Measurements from ENCODE around the gene SELENON. TPM values are rescaled to one million over a fixed set of nuclear protein-coding genes. Genes with fewer than 3 reads are reported as not detected.

Gene SELENON
- total RNA-seq, 1 donor from 2014 or later = 87.1 TPM

GRCh38 chr1:25763493-25763892 is 36.5 kb upstream of the SELENON start:
- H3K27ac Mint-ChIP-seq = peak overlapping the region; percentile 5
- no peaks in the 10 kb centered on the region for H3K9me3 Mint-ChIP-seq (ENCODE audit: low read depth)
- no peak for TF ChIP-seq CTCF (IDR thresholded peaks at IDR 0.05; ENCODE audit: unreplicated experiment)
- H3K36me3 Mint-ChIP-seq (ENCODE audit: insufficient read depth) = no peaks in the 10 kb centered on the region
- peaks cover 22% of the 10 kb centered on the region for H3K27me3 Mint-ChIP-seq
- DNase-seq (ENCODE audit: low spot score, unreplicated experiment) = no peak
- no peaks in the 10 kb centered on the region for H3K4me1 Mint-ChIP-seq (ENCODE audit: low read depth)
- H3K4me3 Mint-ChIP-seq (ENCODE audit: low read depth) = no peak overlapping the region

DNA sequence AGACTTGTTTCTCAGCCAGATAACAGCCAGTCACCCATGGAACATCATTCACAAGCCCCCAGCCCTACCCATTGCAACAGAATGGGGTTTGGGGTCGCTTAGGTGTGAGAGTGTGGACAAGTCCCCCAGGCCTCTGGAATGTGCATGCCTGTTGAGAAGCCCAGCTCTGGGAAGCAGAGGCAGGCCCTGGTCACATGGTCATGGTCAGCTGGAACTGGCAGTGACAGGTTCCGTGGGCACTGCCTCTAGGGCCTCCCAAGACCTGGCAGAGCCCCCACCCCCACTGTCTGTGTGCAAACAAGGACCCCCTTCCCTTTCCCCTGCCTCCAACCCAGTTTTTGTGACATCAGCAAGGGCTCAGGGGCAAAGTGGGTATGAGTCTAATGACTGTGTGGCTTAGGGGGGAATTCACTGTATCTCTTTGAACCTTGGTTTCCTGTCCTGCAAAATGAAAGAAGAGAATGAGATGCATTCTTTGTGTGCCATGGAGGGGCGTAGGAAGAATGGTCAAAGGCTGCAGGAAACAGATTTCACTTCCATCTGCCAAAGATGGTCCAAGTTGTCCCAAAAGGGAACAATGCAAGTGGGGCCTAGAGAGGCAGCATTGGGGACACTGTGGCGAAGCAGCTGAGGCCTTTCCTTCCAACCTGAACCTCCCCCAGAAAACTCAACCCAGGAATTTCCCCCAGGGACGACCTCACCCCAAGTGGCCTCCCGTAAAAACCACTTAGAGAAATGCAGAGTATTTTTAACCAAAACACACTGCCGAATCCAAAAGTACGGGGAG is 34.7 kb upstream of the SELENON start:
- Mint-ChIP-seq H3K27me3 (peaks cover 6% of the 10 kb centered on the region), H3K36me3 (ENCODE audit: insufficient read depth) (no peaks in the 10 kb centered on the region), H3K27ac (no peak overlapping the region), H3K4me1 (ENCODE audit: low read depth) (peaks cover 4% of the 10 kb centered on the region), H3K4me3 (ENCODE audit: low read depth) (no peak overlapping the region), H3K9me3 (ENCODE audit: low read depth) (no peaks in the 10 kb centered on the region)
- no peak for TF ChIP-seq CTCF (IDR thresholded peaks at IDR 0.05; ENCODE audit: unreplicated experiment)
- DNase-seq (ENCODE audit: low spot score, unreplicated experiment) = no peak

DNA sequence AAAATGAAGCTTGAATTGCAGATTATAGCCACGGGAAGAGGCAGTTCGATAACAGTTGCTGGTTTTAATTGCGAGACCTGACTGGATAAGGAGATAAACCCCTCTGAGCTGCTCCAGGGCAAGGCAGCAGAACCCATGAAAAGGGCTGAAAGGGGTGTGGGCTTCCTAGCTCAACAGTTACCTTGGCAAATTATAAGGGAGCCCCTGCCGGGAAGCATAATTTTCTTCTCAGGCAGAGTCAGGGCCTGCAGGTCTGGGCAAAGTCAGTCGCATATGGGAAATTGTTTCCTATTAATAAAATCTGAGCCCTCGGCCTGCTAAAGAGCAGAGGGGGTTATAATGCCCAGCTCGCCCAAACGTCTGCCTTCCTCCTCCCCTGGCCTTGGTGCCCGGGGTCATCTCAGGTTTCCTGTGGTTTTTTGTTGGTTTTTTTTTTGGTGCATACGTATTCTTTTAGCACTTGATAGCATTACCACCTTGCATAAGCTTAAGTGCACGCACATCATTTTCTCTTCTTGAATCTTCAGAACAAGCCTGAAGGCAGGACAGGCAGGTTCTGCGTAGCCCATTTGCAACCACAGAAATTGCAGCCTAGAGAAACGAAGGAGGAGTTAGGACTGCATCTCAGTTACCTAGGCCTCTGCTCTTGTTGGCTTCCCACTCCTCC is 33.9 kb upstream of the SELENON start:
- Mint-ChIP-seq H3K36me3 (ENCODE audit: insufficient read depth) (no peaks in the 10 kb centered on the region), H3K9me3 (ENCODE audit: low read depth) (no peaks in the 10 kb centered on the region), H3K27me3 (no peaks in the 10 kb centered on the region), H3K4me1 (ENCODE audit: low read depth) (peaks cover 11% of the 10 kb centered on the region), H3K27ac (no peak overlapping the region), H3K4me3 (ENCODE audit: low read depth) (no peak overlapping the region)
- no peak for TF ChIP-seq CTCF (IDR thresholded peaks at IDR 0.05; ENCODE audit: unreplicated experiment)
- DNase-seq (ENCODE audit: low spot score, unreplicated experiment) = no peak

- DNase-seq (ENCODE audit: low spot score, unreplicated experiment) = no peak
- Mint-ChIP-seq H3K4me3 (ENCODE audit: low read depth) (no peak overlapping the region), H3K27me3 (no peaks in the 10 kb centered on the region), H3K36me3 (ENCODE audit: insufficient read depth) (no peaks in the 10 kb centered on the region), H3K9me3 (ENCODE audit: low read depth) (no peaks in the 10 kb centered on the region), H3K4me1 (ENCODE audit: low read depth) (peaks cover 20% of the 10 kb centered on the region), H3K27ac (no peak overlapping the region)
- no peak for TF ChIP-seq CTCF (IDR thresholded peaks at IDR 0.05; ENCODE audit: unreplicated experiment)
These were observed 33.1 kb upstream of the SELENON start for GRCh38 chr1:25766721-25767436.

GRCh38 chr1:25767437-25767770 is 32.6 kb upstream of the SELENON start:
- Mint-ChIP-seq H3K27ac (no peak overlapping the region), H3K27me3 (no peaks in the 10 kb centered on the region), H3K36me3 (ENCODE audit: insufficient read depth) (no peaks in the 10 kb centered on the region)

More at GRCh38 chr1:25767437-25767770, 32.6 kb upstream of the SELENON start:
- DNase-seq (ENCODE audit: low spot score, unreplicated experiment) = no peak
- H3K9me3 Mint-ChIP-seq (ENCODE audit: low read depth) = no peaks in the 10 kb centered on the region
- no peak overlapping the region for H3K4me3 Mint-ChIP-seq (ENCODE audit: low read depth)
- TF ChIP-seq CTCF (IDR thresholded peaks at IDR 0.05; ENCODE audit: unreplicated experiment) = no peak
- peaks cover 25% of the 10 kb centered on the region for H3K4me1 Mint-ChIP-seq (ENCODE audit: low read depth)
